Muscle of arm (tissue), 12 donors: Measurements from ENCODE around the gene RPS28. TPM values are rescaled to one million over a fixed set of nuclear protein-coding genes. Genes with fewer than 3 reads are reported as not detected.
A peak's percentile ranks its signal among the peaks of the same experiment; 100 is the strongest.
"Not testable (repeated sequence)": the region's sequence is repeated elsewhere in the genome, so short reads cannot be mapped to it uniquely, and the experiment has no call there.

Experiments used
- DNase-seq: peaks from one replicate; pipeline ENCODE4 v3.0.0-alpha.2; 2013
- polyA plus RNA-seq, 12 donors: library from polyadenylated mRNA; unstranded; fragments of 120-200 nt; gene quantifications; one replicate each; pipeline ENCODE4 v1.2.1, GENCODE V29; 2013; ENCODE audit not compliant: insufficient read length in 12 of 12

Gene RPS28
- polyA plus RNA-seq, 12 donors = 402 to 1,142 (median 551) TPM; not detected in 1

- no peak for DNase-seq
These were observed 4.8 kb upstream of the RPS28 start for GRCh38 chr19:8316351-8317125.

GRCh38 chr19:8318835-8319234, 2.5 kb upstream of the RPS28 start:
- DNase-seq = not testable (repeated sequence)

- DNase-seq = no peak
These were observed 1.3 kb upstream of the RPS28 start for GRCh38 chr19:8319807-8320520.

GRCh38 chr19:8320564-8321066, 681 bp upstream of the RPS28 start:
- DNase-seq = no peak

GRCh38 chr19:8321986-8322637, 816 bp downstream of the RPS28 start:
- DNase-seq = no peak

- DNase-seq = no peak
These were observed 1.3 kb downstream of the RPS28 start for GRCh38 chr19:8322638-8322997.

- DNase-seq = no peak
These were observed 2.5 kb downstream of the RPS28 start for GRCh38 chr19:8323781-8324185.

- no peak for DNase-seq
These were observed 3.1 kb downstream of the RPS28 start for GRCh38 chr19:8324186-8325050.

- no peak for DNase-seq
These were observed 4.2 kb downstream of the RPS28 start for GRCh38 chr19:8325454-8325853.

- no peak for DNase-seq
These were observed 8.7 kb downstream of the RPS28 start for GRCh38 chr19:8329996-8330395.

- no peak for DNase-seq
These were observed 10.1 kb downstream of the RPS28 start for GRCh38 chr19:8331263-8331845.

- no peak for DNase-seq
These were observed 11.9 kb downstream of the RPS28 start for GRCh38 chr19:8332976-8333766.

GRCh38 chr19:8333767-8334457, 12.6 kb downstream of the RPS28 start:
- DNase-seq = no peak

- peak; percentile 56 for DNase-seq
These were observed 13.4 kb downstream of the RPS28 start for GRCh38 chr19:8334458-8335342.

- DNase-seq = no peak
These were observed 14.2 kb downstream of the RPS28 start for GRCh38 chr19:8335343-8336071.

GRCh38 chr19:8336072-8336569, 14.8 kb downstream of the RPS28 start:
- no peak for DNase-seq

GRCh38 chr19:8336660-8337059, 15.4 kb downstream of the RPS28 start:
- DNase-seq = no peak

GRCh38 chr19:8337728-8338127, 16.4 kb downstream of the RPS28 start:
- no peak for DNase-seq
